ENCODE data around the gene DHX29.

The DHX29 gene

DNA sequence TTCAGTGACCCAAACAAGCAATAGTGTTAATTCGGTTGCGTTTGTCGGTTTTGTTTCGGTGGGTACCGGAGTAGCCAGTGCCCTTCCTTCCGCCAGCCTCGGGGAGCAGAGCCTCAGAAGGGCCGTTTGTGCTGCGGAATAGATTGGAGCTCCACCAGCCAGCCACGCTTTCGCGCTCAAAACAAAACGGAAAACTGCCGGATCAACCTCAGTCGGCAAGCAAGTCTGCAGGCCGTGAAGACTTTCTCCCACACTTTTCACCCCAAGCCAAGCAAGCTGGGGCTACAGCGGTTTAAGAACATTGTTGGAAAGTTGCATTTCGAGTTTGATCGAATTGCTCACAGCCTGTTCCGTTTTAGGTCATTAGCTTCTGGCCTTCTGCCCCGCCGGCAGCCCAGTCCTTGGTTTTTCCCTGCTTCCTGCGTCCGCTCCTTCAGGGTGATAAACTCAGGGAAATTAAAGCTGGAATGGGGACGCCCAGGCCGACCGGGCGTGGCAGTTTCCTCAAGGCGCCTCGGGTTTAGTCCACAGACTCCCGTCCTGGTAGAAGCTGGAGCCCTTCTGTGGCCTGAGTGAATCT lies 73.3 kb downstream of the DHX29 start:
- TF ChIP-seq, protein P1, sequence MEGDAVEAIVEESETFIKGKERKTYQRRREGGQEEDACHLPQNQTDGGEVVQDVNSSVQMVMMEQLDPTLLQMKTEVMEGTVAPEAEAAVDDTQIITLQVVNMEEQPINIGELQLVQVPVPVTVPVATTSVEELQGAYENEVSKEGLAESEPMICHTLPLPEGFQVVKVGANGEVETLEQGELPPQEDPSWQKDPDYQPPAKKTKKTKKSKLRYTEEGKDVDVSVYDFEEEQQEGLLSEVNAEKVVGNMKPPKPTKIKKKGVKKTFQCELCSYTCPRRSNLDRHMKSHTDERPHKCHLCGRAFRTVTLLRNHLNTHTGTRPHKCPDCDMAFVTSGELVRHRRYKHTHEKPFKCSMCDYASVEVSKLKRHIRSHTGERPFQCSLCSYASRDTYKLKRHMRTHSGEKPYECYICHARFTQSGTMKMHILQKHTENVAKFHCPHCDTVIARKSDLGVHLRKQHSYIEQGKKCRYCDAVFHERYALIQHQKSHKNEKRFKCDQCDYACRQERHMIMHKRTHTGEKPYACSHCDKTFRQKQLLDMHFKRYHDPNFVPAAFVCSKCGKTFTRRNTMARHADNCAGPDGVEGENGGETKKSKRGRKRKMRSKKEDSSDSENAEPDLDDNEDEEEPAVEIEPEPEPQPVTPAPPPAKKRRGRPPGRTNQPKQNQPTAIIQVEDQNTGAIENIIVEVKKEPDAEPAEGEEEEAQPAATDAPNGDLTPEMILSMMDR (IDR thresholded peaks at IDR 0.05; ENCODE audit: low read depth, low read length) = no peak
- H3K4me3 ChIP-seq (replicated peaks in 1 of 2; ENCODE audit: low read depth in 2 of 2, low read length in 2 of 2) = peak overlapping the region; percentile 51 to 53
- DNase-seq (ENCODE audit: low read depth in 2 of 2) = peak in 1 of 2 donors; percentile 37

DNA sequence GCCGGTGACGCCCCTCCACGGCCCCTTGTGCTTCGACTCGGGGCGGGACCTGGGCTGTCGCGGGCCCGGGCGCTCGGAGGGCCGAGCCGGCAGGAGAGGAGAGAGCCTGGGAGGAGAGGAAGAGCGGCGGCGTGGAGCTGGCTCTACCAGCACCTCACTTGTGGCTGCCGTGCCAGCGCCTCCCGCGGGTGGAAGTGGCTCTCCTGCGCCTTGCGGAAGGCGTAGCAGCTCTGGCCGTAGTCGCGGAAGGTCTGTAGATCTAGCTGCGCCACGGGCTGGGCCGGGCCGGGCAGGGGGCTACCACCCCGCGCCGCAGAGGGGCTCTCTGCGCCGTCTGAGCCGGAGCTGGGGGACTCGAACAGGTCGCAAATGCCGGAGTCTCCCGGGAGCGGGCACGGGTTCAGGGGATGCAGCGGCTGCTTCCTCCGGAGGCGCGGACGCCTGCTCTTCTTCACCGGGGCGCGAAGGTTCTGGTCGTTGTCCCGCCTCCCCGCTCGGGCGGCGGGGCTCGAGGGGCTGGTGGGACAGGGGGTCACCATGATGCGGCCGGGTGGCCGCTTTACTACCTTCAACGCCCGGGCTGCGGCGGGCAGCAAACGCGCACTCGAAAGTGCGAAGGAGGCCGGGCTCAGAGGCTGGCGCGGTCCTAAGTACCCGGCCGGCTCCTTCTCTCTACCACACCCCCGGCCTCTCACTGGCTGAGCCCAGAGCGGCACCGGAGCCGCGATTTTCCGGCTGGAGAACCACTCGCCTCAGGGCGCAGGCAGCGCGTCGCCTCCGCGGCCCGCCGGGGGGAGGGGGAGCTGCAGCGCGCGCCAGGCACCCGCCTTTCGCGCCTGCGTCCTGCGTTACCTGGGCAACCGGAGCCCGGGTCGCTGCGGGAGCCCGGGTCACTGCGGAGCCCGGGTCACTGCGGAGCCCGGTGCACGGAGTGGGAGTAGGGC lies 74.2 kb downstream of the DHX29 start, which contains the start of gene CCNO:
Gene CCNO (minus strand): TSS at position 624 of the 944 bp plus-strand sequence. CDS start 85 bp downstream, at position 539.
- peak within 1 kb of the TSS; percentile 51 to 53 for H3K4me3 ChIP-seq (replicated peaks in 1 of 2; ENCODE audit: low read depth in 2 of 2, low read length in 2 of 2)
- peak; percentile 69 to 77 for DNase-seq (ENCODE audit: low read depth in 2 of 2)
- TF ChIP-seq, protein P1 (IDR thresholded peaks at IDR 0.05; ENCODE audit: low read depth, low read length) = no peak

DNA sequence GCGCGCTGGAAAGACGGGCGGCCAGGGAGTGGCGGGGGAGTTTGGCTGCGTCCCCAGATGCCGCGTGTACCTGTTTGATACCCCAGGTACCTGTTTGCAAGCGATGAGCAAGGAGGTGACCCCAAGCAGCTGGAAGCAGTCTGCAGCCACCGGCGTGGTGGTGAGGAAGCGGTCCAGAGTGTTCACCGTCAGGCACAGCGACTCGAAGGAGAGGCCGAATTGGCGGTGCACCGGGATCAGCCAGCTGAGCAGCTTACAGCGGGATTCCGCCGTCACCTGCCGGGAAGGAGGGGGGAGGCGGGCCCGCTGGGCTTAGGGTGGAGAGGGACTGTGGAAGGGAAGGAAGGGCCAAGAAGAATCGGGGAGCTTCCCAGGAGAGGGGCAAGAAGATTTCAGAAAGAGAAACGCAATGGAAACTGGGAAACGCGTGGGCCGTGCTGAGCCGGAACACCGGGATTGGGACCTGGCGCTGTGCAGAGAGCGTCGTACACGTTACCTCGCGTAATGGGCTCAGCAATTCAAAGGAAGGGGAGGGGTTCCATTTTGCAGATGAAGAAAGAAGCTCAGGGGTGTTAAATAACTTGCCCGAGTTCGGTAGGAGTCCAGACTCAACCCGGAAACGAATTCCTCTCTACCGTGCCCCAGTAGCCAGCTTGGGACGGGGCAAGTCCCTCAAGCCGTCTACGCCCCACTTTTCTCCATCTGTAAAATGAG lies 75.1 kb downstream of the DHX29 start:
- TF ChIP-seq, protein P1 (IDR thresholded peaks at IDR 0.05; ENCODE audit: low read depth, low read length) = no peak
- DNase-seq (ENCODE audit: low read depth in 2 of 2) = no peak
- H3K4me3 ChIP-seq (replicated peaks in 1 of 2; ENCODE audit: low read depth in 2 of 2, low read length in 2 of 2) = peak overlapping the region; percentile 51 to 53

DNA sequence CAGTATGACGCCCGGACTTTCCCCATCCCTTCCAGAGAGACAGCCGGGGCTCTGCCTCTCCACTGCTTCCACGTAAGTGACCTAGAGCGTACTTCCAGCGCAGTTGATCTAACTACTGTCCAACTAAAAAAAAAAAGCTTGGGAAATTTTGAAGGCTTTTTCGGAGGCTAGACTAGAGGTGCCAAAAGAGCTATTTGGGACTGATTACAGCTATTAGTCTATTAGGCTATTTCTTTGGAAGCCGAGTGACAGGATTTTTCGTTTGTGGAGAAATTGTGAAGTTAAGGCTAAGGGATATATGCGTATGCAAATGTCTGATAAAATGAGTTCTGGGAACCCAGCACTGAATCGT lies 75.6 kb downstream of the DHX29 start:
- H3K4me3 ChIP-seq (replicated peaks in 1 of 2; ENCODE audit: low read depth in 2 of 2, low read length in 2 of 2) = no peak overlapping the region

DNA sequence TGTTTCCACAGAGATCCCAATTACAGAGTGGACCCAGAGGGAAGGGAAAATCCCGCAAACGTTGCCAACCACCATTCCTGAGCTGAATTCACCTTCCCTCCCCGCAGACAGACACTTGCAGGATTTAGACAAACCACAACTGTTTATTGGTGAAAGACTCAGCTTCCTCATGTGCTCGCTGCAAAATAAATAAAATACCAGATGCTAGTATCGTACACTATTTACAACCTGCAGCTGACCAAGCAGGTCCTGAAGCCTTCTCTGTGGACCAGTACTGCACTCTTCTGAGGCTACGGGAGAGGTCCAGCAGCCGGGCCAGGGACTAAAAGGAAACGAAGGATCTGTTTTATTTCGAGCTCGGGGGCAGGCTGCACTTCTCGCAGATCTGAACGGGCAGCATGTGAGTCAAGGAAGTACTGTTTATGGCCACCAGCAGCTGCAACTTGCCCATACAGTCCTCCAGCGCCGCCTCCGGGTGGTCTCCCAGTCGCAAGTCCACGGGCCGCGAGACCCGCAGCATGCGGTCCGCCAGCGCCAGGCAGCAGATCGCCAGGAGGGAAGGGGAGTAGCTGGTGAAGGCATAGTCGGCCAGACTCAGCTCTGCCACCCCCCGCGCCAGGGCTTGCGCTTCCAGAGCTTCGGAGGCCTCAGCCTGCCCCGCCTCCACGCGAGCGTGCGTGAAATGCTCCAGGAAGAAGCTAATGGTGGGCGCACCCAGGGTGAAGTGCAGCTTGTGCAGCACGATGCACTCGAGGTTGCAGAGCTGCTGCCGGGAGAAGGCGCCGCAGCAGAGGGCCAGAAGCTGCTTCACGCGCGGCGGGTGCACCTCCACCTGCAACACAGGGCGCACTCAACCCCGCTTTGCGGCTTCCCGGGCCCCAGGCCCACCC lies 76.2 kb downstream of the DHX29 start:
- DNase-seq (ENCODE audit: low read depth in 2 of 2) = no peak
- H3K4me3 ChIP-seq (replicated peaks in 1 of 2; ENCODE audit: low read depth in 2 of 2, low read length in 2 of 2) = no peak overlapping the region
- TF ChIP-seq, protein P1 (IDR thresholded peaks at IDR 0.05; ENCODE audit: low read depth, low read length) = no peak

More for the DNA sequence above, 75.6 kb downstream of the DHX29 start:
- DNase-seq (ENCODE audit: low read depth in 2 of 2) = peak in 1 of 2 donors; percentile 47
- TF ChIP-seq, protein P1 (IDR thresholded peaks at IDR 0.05; ENCODE audit: low read depth, low read length) = no peak

Data from cardiac fibroblast (primary cell).